ENCODE data around the gene LHX3.

The LHX3 gene

DNA sequence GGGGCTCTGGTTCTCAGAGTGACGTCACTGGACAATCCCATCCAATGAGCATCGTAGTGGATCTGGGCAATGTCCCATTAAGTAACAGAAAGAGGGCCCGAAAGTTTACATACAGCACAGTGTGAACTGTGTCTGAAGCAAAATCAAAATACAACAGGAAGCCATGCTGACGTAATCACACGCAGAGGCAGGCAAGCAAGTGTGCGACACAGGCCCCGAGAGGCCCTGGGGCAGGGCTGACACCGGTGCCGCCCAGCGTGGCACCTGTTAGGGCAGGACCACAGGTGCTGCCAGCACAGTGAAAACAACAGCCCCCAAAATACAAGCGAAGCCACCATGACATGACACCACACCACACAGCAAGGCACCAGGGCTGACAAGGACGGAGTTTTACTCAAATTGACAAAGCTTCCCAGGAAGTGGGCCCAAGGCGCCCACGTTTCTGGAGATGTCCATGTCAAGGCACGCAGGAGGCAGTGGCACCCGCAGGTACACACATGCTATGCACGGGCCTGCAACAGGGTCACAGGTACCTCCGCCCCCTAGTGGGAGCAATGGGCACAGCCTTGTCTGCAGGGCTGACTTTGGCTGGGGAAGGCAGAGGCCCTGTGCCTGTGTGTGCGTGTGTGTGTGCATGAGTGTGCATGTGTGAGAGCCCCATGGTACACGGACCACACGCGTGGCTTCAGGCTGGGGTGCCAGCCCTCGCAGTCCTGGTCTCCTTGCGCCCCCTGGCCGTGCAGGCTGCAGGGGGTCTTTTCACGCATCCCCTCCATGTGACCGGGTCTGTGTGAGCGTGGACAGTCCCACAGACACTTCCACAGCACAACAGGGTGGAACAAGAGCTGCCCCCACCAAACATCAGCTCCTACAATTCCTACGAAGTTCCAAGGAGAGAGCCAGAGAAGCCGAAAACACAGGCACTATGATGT is 21.1 kb upstream of the LHX3 start:
- no peak for DNase-seq

DNA sequence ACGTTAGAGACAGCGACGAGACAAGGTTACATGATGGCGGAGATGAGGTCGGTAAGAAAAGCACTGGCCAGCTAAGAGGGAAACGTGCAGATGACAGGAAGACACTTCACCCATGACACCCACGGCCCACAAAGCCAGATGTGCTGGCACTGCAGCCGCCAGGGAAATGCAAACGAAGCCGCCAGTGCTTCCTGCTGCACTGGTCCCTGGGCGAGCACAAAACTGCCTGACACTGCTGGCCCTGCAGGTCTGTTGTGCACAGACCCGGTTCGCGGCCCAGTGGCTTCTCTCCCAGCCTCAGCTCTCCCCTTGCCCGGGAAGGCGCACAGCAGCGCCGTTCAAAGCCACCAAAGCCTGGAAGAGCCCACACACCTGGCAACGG is 20.4 kb upstream of the LHX3 start:
- no peak for DNase-seq

DNA sequence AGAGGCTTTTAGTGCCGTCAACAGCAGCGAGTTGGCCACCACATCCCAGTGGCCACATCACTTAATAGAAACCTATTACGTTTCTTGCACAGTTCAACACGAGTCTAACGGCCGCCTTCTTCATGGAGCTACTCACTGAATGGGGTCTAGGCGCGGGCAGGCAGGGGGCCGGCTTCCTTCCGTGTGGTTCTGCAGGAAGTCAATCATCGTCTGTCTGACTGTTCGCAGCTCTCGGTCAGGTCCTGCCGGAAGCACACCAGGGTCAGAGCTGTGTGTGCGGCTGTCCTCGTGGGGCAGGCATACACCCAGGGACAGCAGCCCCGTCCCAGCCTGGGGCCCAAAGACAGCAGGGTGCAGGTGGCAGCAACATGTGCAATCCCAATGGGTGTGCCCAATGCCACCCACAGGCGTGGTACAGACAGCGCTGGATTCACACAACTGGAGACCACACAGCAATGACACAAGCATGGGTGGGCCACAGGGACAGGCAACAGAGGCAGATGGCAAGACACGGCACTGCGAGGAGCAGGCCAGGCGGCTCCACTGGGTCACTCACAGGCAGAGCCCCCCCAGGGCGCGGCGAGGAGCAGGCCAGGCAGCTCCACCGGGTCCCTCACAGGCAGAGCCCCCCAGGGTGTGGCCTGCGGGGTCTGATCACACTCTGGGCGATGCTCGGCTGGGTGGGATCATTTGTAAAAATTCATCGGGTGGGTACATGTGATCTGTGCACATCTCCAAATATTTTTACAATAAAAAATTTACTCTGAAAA is 19.1 kb upstream of the LHX3 start:
- DNase-seq = no peak

DNA sequence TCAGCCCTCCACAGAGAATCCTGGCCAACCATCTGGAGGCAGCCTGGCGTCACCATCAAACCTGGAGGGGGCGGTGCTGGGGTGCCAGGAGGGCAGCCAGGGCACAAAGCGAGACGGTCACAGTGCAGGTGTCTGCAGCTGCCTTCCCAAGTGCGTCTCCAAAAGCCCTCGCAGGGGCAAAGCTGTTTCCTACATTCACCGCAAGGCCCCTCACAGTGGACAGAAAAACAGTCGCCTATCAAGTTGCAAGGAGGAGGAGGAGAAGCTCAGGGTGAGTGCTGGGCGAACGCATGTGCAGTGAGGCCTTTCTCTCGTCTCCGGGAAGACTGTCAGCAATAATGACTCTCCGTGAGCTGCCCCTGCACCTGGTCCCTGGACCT is 18.0 kb upstream of the LHX3 start:
- no peak for DNase-seq

DNA sequence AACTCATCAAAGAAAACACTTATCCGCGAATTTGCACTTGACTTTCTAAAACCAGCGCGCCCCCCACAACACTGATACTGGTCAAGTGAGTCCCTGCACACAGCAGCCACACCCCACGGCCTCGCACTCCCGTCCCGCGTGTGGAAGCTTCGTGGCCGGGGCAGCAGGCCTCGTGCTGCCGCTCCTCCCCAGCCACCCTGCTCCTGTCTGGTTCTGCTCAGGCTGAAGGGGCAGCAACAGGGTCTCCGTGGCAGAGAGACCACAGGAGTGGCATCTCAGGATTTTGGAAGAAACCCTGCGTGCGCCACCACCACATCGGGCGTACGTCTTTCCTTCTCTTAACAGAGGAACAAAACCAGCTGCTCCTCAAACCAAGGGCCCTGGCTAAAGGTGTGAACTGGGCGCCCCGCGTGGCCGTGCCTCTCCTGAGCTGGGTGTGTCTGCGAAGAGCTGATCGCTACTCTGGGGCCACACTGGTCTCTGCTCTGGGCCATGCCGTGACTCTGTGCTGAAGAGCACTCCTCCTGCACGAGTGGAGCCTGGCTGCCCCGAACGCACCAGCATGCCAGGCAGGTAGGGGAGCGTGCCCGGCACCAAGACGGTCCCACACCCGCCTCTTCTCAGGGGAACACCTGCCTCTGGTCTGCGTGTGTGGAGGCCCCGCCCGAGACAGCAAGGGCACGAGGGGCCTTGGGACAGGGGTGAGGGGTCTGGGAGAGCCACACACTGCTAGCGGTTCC is 17.4 kb upstream of the LHX3 start:
- no peak for DNase-seq

DNA sequence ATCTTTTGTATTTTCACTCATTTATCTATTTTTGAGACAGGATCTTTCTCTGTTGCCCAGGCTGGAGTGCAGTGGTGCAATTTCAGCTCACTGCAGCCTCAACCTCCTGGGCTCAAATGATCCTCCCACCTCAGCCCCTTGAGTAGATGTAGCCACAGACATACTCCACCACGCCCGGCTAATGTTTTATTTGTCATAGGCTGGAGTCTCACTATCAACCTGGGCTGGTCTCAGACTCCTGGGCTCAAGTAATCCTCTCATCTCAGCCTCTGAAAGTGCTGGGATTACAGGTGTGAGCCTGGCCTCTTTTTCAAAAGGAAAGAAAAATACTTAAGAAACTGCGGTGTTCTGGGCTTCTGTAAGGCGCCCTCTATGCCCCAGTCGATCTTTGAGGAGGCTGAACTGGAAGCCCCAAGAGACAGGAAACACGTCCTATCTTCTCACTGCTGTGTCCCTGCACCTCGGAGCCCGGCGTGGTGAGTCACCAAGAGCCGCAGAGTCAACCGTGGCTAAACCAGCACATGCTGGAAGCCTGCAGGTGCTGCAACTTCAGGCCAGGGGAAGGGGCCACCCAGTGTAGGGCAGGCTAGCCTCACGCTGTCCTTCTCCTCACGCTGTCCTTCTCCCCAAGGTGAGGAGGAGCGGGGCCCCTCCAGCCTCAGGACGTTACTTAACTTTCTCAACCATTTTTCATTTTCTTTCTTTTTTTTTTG is 15.2 kb upstream of the LHX3 start:
- no peak for DNase-seq

DNA sequence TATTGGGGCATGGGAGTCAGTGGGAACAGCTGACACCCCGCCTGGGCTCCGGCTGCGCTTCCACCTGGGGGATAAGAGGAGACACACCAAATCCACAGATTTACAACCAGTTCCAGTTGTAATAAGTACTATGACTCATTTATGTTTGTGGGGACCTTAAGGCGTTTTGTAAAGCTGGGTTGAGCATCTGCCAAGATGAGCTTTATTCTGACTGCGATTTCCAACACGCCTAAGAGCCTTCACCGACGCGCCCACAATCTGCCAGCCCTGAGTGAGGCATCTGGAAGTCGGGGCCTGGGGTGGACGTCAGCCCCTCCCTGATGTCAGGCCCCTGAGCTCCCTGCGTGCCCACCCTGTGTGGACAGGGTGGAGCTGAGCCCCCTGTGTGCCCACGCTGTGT is 14.3 kb upstream of the LHX3 start:
- DNase-seq = no peak

DNA sequence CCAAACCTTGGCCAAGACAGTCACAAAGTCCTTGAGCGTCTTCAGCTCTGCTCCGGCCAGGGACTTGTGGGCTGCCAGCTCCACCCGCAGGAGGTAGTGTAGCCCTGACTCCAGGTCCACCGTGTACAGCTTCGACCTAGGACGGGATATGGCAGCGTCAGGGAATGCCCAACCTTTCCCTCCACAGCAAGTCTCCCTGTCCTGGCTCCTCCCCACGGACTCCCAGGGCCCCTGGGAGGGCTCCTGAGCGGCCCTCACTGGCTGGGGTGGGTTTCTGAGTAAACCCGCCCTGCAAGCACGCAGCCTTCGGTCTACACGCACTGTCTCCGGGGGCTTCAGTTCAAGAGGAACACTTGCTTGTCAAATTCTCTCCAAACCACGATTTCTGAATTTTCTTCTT is 13.7 kb upstream of the LHX3 start:
- DNase-seq = no peak

DNA sequence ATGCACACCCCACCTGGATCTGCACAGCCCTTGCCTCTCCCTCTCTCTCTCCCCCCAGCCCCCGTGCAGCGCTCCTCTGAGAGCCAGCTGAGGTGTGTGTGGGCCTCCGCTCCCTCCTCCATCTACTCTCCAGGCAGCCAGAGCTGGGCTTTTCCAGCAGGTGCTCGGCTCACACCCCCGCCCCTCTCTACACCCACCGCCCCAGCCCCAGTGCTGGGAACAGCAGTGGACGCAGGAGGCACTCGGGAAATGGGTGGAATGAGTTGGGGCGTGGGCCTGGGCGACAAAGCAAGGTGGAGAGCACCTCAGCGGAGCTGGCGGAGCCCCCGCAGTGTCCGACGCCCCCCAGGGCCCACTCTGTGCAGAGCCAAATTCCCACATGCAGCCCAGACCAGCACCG is 13.3 kb upstream of the LHX3 start:
- no peak for DNase-seq

DNA sequence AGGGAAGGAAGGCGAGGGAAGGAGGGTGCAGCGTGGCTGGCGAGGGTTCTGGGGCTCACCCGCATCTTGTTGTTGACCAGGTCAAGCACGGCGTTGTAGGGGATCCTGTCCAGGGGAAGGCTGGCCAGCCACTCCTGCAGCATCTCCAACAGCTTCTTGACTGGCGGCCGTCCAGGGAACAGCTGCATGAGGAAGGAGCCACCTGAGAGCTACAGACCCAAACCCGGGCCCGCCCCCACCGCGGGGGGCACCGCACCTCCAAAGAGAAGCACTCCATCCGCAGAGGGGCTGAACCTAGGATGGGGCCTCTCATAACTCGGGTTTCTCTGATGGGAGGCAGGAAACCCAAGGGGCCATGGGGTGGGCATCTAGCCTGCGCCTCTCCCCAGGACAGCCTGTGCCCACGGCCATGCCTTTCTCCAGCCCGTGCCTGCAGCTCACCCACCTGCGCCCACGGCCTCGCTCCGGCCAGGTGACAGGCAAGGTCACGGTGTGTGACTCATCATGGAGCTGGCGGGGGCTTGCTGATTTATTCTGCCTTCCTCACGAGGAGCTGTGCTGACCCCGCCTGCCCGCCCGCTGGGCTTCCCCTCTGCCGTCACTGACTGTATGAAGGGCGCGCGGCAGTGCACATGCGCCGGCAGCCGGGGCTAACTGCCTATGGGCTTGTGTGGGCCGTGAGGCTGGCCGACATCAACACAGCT is 11.8 kb upstream of the LHX3 start:
- no peak for DNase-seq

DNA sequence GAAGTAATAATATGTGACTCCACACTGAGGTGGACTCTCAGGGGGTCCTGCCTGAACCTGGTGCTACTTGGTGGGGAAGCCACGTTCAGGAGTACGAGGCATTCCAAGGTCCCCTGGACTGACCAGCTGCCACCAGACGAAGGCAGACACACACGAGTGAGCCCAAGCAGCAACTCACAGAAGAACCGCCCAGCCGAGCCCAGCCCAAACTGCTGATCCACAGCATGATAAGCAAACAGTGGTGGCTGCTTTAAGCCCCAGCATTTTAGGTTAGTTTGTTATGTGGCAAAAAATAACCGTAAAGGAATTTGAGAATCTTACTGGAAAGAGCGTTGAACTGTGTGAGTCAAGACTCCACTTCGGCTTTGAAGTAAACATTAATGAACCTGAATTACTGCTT is 8.8 kb upstream of the LHX3 start:
- DNase-seq = no peak

DNA sequence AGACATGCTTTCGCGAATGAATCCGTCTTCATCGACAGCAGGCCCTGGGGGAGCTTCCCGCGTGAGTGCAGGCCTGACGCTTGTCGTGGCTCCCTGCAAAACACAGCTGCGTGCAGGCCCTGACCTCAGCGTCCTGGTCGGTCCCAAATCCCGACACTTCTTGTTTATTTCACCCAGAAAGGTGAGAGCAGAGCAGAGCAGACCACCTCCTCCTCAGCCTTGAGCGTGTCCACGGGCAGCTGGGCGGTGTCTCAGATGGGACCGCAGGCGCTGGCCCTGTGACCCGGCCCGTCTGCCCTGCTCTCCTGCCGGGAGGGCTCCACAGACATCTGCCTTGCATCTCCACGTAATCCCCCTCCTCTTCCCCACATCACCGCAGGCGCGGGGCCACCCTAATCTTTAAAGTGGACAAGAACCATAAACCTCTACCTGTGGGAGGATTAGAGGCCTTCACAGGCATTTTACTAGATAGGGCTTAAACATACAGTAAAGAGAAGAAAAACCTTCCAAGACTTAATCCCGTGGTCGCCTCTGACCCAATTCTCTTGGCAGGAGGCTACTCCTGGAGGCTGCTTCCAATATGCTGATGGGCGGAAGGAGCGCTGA is 7.5 kb upstream of the LHX3 start:
- no peak for DNase-seq

DNA sequence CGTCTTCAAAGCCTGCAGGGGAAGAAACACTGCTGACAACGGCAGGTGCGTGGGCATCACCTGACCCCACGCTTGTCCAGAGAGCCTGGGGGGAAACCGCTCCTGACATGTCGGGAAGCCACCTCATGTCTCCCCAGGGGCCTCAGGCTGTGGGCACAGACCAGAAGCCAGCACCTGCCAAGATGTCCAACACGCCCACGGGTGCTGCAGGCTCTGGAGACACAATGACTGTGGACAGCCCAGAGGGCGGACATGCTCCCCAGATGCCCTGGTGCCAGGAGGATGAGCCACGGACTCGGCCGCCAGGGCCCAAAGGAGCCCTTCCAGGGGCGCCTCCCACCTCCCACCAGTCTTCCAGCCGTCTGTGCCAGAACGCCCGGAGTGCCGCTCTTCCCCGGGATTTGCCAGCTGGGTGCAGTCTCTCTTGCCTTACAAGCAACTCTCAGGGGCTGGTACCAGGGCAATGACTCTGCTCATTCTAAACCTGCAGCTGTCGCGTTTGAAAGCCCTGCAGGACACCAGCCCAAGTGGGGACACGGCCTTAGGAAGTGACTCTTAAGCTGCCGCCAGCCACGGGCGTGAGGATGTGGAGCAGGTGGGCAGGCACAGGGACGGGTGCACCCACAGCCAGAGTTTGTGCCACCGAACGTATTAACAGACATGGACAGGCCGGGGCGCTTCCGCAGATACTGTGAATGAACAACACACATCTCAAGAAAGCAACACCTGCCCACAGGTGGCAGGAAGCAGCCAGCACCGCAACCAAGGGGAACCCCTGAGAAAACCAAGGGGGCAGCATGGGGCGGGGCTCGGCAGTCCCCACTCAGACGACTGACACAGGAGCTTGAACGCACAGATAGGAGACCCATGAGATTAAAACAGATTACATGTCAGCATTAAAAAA is 6.8 kb upstream of the LHX3 start:
- DNase-seq = no peak

DNA sequence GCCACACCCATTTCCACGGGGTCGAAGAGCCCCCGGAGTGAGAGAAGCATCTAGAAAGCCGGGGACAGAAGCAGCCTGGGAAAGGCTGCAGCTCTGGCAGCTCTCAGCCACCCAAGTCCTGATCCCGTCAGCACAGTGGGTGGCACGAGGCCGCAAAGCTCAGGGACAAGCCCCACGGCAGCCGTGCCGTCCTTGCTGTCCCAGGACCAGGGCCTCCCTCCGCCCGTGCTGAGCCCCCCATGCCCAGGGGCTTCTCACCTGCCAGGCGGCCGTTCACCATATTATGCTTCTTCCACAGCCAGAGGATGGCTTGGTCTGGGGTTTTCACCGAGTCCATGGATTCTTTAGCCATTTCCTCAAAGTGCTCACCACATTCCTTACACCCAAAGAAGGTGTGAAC is 6.1 kb upstream of the LHX3 start:
- DNase-seq = no peak

DNA sequence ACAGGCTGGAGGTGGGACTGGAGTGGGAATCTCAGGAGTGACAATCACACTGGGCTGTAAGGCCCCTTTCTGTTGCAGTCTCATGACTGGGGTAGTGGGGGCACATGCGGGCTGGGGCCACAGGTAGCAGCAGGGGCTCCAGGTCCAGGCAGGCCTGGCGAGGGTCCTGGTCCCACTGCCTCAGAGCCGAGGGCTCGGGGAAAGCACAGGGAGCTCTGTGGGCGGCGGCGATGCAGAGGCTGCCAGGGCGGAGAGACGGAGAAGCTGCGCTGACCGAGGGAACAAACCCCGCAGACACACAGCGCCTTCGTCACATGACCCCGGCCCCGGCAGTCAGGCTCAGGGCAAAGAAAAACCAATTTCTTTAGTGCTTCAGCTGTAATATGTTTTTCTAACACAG is 5.3 kb upstream of the LHX3 start:
- DNase-seq = no peak

DNA sequence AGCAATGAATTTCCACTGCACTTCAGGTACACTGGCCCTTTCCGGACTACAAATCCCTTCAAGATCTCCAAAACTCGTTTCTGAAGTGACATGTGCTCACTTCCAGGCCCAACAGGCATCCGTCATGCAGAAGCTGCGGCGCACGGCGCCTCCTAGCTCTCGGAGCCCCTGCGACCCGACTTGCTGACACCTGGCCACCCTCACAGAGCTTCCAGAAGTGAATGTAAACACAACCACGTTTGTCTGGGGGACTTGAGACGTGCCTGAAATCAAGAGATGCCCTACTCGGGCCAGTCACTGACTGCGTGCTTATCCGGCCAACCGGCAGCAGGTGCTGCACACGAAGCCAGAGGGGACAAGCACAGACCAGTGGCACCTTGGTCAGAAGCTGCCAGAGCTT is 4.9 kb upstream of the LHX3 start:
- no peak for DNase-seq

DNA sequence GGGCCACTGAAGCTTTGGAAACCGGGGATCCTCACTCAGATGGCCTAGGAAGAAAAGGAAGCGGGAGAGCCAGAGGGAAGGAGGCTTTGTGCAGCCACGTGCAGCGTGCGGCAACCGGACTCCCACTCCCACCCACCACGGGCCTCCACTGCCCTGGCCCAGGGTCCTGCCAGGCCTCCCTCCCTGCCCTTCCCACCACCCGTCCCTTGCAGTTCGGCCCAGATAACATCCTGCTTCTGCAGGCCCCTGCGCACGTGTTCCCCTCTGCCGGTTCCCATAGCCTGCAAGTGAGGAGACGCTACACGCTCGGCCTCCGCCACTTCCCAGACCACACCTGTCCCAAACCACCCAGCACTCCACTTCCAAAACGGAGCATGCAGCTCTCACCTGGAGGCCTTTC is 4.3 kb upstream of the LHX3 start:
- no peak for DNase-seq

DNA sequence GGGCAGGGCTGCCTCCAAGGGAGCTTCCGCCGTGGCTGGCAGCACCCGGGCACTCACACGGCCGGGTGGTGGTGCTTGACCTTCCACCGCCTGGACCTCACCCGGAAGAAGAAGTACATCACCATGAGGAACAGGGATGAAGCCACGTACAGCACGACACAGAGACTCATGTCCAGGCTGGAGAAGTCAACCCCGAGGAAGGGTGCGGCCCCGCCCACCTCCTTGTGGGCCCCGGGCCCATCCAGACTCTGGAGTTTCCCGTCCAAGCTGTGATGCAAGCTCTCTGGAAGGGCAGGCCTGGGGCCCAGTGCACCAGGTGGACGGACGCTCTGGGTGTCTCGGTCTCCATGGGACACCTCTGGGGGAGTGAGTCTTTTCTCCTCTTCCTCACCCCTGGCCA is 3.7 kb upstream of the LHX3 start:
- no peak for DNase-seq

DNA sequence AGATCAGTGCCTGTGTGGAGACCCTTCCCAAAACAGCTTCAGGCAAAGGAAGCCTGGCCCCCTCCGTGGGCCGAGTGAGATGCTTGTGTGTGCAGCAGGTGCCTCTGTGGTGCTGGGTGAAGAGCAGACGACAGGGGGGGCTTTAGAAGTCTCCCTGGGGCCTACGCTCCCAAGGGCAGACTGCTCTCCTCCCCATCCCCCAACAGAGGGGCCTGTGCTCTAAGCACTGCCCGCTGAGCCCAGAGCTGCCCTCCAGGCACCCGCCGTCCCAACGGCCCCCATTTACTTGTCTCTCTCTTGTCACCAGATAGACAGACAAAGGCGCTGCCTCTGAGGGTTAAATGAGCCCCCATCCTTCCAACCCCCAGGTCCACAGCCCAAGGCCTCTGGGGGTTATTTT is 2.7 kb upstream of the LHX3 start:
- DNase-seq = no peak

DNA sequence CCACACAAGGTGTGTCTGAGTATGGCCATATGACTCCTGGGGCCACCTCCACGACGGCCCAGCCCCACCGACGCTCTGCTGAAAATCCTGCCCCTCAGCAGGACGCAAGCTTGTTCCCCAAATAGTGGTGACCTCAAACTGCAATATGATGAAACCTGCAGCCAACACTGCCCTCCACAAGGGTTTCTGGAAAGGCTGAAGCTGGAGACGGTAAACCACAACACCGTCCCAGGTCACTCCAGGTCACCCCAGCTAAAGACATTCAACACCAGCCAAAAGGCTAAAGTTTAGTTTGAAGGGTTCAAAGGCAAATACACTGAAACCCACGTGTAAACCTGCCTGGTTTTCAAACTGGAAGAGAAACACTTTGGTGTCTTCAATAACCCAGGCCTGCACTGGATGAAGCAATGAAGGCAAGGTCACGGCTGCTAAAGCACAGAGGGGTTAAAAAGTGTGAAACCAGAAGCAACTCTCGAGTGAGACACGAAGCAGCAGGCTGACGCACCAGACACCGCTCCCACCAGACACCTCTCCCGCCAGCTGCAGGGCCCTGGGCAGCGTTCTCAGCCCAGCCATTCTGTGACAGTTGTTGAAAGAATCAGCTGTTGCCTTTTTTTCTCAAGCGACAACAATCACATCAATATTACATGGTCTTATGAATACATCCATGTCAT is 1.8 kb upstream of the LHX3 start:
- no peak for DNase-seq

DNA sequence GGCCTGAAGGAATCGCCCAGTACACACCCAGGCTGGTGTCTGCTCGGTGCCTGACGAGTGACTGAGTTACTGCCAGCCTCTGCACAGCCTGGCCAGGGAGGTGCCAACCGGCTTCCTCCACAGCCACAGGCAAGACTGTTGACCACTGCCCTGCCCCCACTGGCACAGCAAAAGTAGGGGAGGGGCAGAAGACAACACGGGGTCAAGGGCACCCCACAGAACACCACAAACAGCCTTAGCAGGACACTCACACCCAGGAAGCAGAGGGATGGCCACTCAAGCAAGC is 722 bp upstream of the LHX3 start:
- DNase-seq = no peak

All from cortex of kidney (tissue), 1 donor.